GM12878 (cell line): Measurements from ENCODE around the gene COL1A1. TPM values are rescaled to one million over a fixed set of nuclear protein-coding genes. Genes with fewer than 3 reads are reported as not detected.

Source experiments
- ATAC-seq: fragments of 200-7000 bp; cut with Tn5 transposase; 3 replicates; pipeline ENCODE4 v1.9.1; 2020; ENCODE audit warnings: mild to moderate bottlenecking, moderate library complexity
- BruUV-seq: library from RNA; stranded (reverse); fragments of 400-500 nt; replicated peaks from 2 replicates; lab custom pipeline; 2021; lab: Mats Ljungman, UMichigan
- CTCF ChIA-PET: fragments of 300-600 bp; sonication (Branson Sonifier 250); formaldehyde crosslinking; extraction: SDS; loops from one replicate; lab custom pipeline; 2021; ENCODE audit warnings: inconsistent platforms; lab: Yijun Ruan, JAX
- POLR2A ChIA-PET: fragments of 350-600 bp; formaldehyde crosslinking; extraction: SDS; loops from one replicate; lab custom pipeline; 2021; ENCODE audit warnings: inconsistent platforms; lab: Charles Lee
- RAD21 ChIA-PET: fragments of 300-600 bp; sonication (Branson Sonifier 250); formaldehyde crosslinking; loops from one replicate; lab custom pipeline; 2023; ENCODE audit warnings: antibody characterized with exemption; ENCODE audit not compliant: unreplicated experiment; lab: Charles Lee
- SMC1A ChIA-PET: fragments of 300-600 bp; sonication (Branson Sonifier 250); formaldehyde crosslinking; loops from one replicate; lab custom pipeline; 2023; ENCODE audit not compliant: unreplicated experiment, uncharacterized antibody; lab: Charles Lee
- DNase-seq: peaks from one replicate; pipeline ENCODE4 v3.0.0-alpha.2; 2011; ENCODE audit warnings: low read depth, low spot score
- FAIRE-seq: peaks from 3 replicates; lab custom pipeline; 2011; peaks lifted over from hg19 to GRCh38; lab: Jason Lieb, UNC
- H2AFZ ChIP-seq: 2 replicates; pipeline ENCODE4 v1.6.0; 2011; ENCODE audit warnings: low read depth, low read length, control low read depth; ENCODE audit not compliant: control insufficient read depth
- H3K27ac ChIP-seq: 2 replicates; pipeline ENCODE4 v1.5.1; 2011; ENCODE audit warnings: control low read depth; ENCODE audit not compliant: control insufficient read depth, insufficient read depth
- H3K27me3 ChIP-seq, 2 experiments: replicated peaks in 1 of 2; 2 replicates each; pipeline versions ENCODE4 v1.6.0 to v1.6.1; 2011; ENCODE audit warnings: low read length in 1 of 2; ENCODE audit not compliant: control insufficient read depth in 2 of 2, insufficient read depth in 2 of 2
- H3K36me3 ChIP-seq, 2 experiments: 2 replicates each; pipeline ENCODE4 v1.5.1; 2011; ENCODE audit warnings: low read length in 1 of 2; ENCODE audit not compliant: control insufficient read depth in 2 of 2, insufficient read depth in 2 of 2
- H3K4me1 ChIP-seq: 2 replicates; pipeline ENCODE4 v1.6.1; 2011; ENCODE audit warnings: mild to moderate bottlenecking, low read length, moderate library complexity, mixed read lengths; ENCODE audit not compliant: control insufficient read depth, insufficient read depth
- H3K4me2 ChIP-seq: 2 replicates; pipeline ENCODE4 v1.6.0; 2011; ENCODE audit warnings: control low read depth; ENCODE audit not compliant: control insufficient read depth, insufficient read depth
- H3K4me3 ChIP-seq: fragments of 200-600 bp; sonication (generic); 2 replicates; pipeline ENCODE4 v1.5.1; 2016
- H3K79me2 ChIP-seq: 2 replicates; pipeline ENCODE4 v1.6.0; 2011; ENCODE audit warnings: low read length; ENCODE audit not compliant: control insufficient read depth, insufficient read depth
- H3K9ac ChIP-seq: 2 replicates; pipeline ENCODE4 v1.8.0; 2011; ENCODE audit warnings: low read length, control low read depth, mixed read lengths; ENCODE audit not compliant: control insufficient read depth, insufficient read depth
- H3K9me3 ChIP-seq: replicated peaks from 3 replicates; pipeline ENCODE4 v1.5.1; 2011; ENCODE audit warnings: mild to moderate bottlenecking, low read length; ENCODE audit not compliant: control insufficient read depth, insufficient read depth
- H4K20me1 ChIP-seq: 2 replicates; pipeline ENCODE4 v1.6.0; 2011; ENCODE audit not compliant: control insufficient read depth, insufficient read depth
- BCL11A ChIP-seq: IDR thresholded peaks from 2 replicates; pipeline ENCODE4 v1.6.1; 2011; ENCODE audit warnings: low read depth, low read length
- HDAC6 ChIP-seq: fragments of 200-600 bp; sonication (generic); IDR thresholded peaks from one replicate; pipeline ENCODE4 v1.8.0; 2017; ENCODE audit warnings: antibody characterized with exemption; ENCODE audit not compliant: unreplicated experiment
- MEF2B ChIP-seq: fragments of 450-650 bp; IDR thresholded peaks from 2 replicates; pipeline ENCODE4 v1.6.1; 2018; ENCODE audit warnings: mild to moderate bottlenecking, moderate library complexity; ENCODE audit not compliant: partially characterized antibody, poor library complexity, severe bottlenecking
- MYC ChIP-seq: IDR thresholded peaks from 2 replicates; pipeline ENCODE4 v1.6.1; 2011; ENCODE audit warnings: mild to moderate bottlenecking, low read length, moderate library complexity, inconsistent platforms; ENCODE audit not compliant: insufficient read depth, insufficient replicate concordance, insufficient read length, severe bottlenecking
- NR2C1 ChIP-seq: fragments of 450-650 bp; IDR thresholded peaks from 2 replicates; pipeline ENCODE4 v1.6.1; 2017; ENCODE audit warnings: antibody characterized with exemption, mild to moderate bottlenecking, moderate library complexity
- NRF1 ChIP-seq: conservative IDR thresholded peaks from 2 replicates; pipeline ENCODE4 v1.6.1; 2011; ENCODE audit warnings: mild to moderate bottlenecking, low read depth, low read length, improper control_type of control experiment
- PML ChIP-seq: IDR thresholded peaks from 2 replicates; pipeline ENCODE4 v1.6.1; 2012; ENCODE audit warnings: low read length, inconsistent platforms
- POLR2A ChIP-seq: IDR thresholded peaks from 2 replicates; pipeline ENCODE4 v1.6.1; 2011; ENCODE audit warnings: low read depth, mild to moderate bottlenecking, low read length
- RB1 ChIP-seq: fragments of 450-650 bp; formaldehyde crosslinking; IDR thresholded peaks from 2 replicates; pipeline ENCODE4 v1.6.1; 2017; ENCODE audit warnings: mild to moderate bottlenecking, borderline replicate concordance
- SMC3 ChIP-seq: IDR thresholded peaks from 2 replicates; pipeline ENCODE4 v1.6.1; 2011; ENCODE audit warnings: low read length, improper control_type of control experiment, borderline replicate concordance
- SPI1 ChIP-seq: IDR thresholded peaks from 2 replicates; pipeline ENCODE4 v1.6.1; 2011; ENCODE audit warnings: low read depth, mild to moderate bottlenecking, low read length, moderate library complexity, borderline replicate concordance; ENCODE audit not compliant: insufficient read depth
- TARDBP ChIP-seq: IDR thresholded peaks from 2 replicates; pipeline ENCODE4 v1.6.1; 2016; ENCODE audit warnings: borderline replicate concordance
- ZBED1 ChIP-seq: IDR thresholded peaks from 2 replicates; pipeline ENCODE4 v1.6.1; 2016; ENCODE audit warnings: borderline replicate concordance
- ZNF384 ChIP-seq: IDR thresholded peaks from 2 replicates; pipeline ENCODE4 v1.6.1; 2012; ENCODE audit warnings: low read depth, mild to moderate bottlenecking, low read length, improper control_type of control experiment, borderline replicate concordance
- WGBS: methylation state at CpG from one replicate; pipeline ENCODE4 v1.1.6; 2016; ENCODE audit warnings: low lambda C conversion rate; ENCODE audit not compliant: insufficient replicate concordance, insufficient coverage; ENCODE audit errors: missing lambda C conversion rate; 5-methylcytosine and 5-hydroxymethylcytosine counted together
- in situ Hi-C: fragments of 300-500 bp; cut with MboI; formaldehyde crosslinking; loops from 9 replicates; pipeline ENCODE4 v1.14.3; 2018; ENCODE audit warnings: mixed read lengths
- intact Hi-C: fragments of 100-400 bp; cut with micrococcal nuclease; formaldehyde crosslinking; loops from one replicate; pipeline ENCODE4 v1.14.2; 2022; ENCODE audit not compliant: unreplicated experiment
- polyA plus RNA-seq, 11 experiments: library from polyadenylated mRNA; depleted of rRNA in 4 of 11; unstranded in 6 of 11; stranded (reverse) in 5 of 11; fragments of >200 nt; fragmentation: Nextera tagmentation in 4 of 11; fragmentation: Illumina TruSeq in 1 of 11; extraction: Ambion mirVana in 4 of 11; extraction: Trizol in 1 of 11; gene quantifications; 1 replicate in 1 of 11; 2 replicates in 10 of 11; pipeline versions ENCODE4 v1.2.1 to v1.2.3, GENCODE V29; 2011 to 2016; ENCODE audit warnings: inconsistent platforms in 2 of 11, missing spikeins in 2 of 11, low read depth in 1 of 11
- total RNA-seq, 4 experiments: library from RNA; depleted of rRNA in 3 of 4; stranded (reverse); fragments of >200 nt in 3 of 4; fragmentation: Illumina TruSeq in 1 of 4; extraction: Trizol in 1 of 4; gene quantifications; 2 replicates each; pipeline versions ENCODE4 v1.2.1 to v1.2.3, GENCODE V29; 2013 to 2021
- TF ChIP-seq, protein P1 (sequence below): fragments of 450-650 bp; IDR thresholded peaks from 2 replicates; pipeline ENCODE4 v1.6.1; 2017; ENCODE audit warnings: mild to moderate bottlenecking, moderate library complexity
- TF ChIP-seq, protein P2 (sequence below): fragments of 450-650 bp; formaldehyde crosslinking; IDR thresholded peaks from 2 replicates; pipeline ENCODE4 v1.5.0; 2022; ENCODE audit warnings: mild to moderate bottlenecking, missing genetic modification characterization
- TF ChIP-seq, protein P3 (sequence below): fragments of 450-650 bp; IDR thresholded peaks from 2 replicates; pipeline ENCODE4 v1.6.1; 2017; ENCODE audit warnings: borderline replicate concordance

The COL1A1 gene
- total and polyA plus RNA-seq, 10 of the 15 experiments (the other 5 are each of a cell fraction or from before 2014, with no cell fraction given) = 0.18 to 7.7 (median 2.3) TPM

DNA sequence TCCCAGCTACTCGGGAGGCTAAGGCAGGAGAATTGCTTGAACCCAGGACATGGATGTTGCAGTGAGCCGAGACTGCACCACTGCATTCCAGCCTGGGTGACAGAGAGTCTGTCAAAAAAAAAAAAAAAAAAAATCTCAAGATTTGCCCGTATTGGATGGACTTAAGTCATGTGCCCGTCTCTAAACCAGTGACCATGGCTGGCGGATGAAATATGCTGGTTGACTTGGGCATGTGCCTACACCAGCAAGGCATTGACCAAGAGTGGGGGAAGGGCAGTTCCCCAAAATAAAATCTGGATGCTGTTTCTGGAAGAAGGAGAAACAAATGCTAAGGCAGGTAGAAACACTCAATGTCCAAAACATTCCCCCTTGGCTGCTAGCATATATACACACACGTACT lies 21.5 kb upstream of the COL1A1 start:
- RAD21 ChIA-PET = no interaction called here
- ATAC-seq (no peak), DNase-seq (no peak), FAIRE-seq (no peak)
- Histone ChIP-seq H3K27ac (no peak overlapping the region), H3K9me3 (no peaks in the 10 kb centered on the region; the same call in 1 of the 3 replicates), H3K9ac (no peak overlapping the region), H3K79me2 (no peaks in the 10 kb centered on the region), H2AFZ (no peak overlapping the region), H3K4me2 (no peak overlapping the region), H4K20me1 (no peaks in the 10 kb centered on the region), H3K36me3 (no peaks in the 10 kb centered on the region), H3K27me3 (no peaks in the 10 kb centered on the region), H3K4me1 (peaks cover 11% of the 10 kb centered on the region), H3K4me3 (no peak overlapping the region)
- SMC1A ChIA-PET = interaction anchor here (2.3 kb wide), 1 partner anchor 10 kb away, joined by 5 read pairs; no protein-coding TSS in a partner anchor
- no TSS peak for BruUV-seq
- CTCF ChIA-PET = interaction anchor here (1.4 to 2.1 kb wide), 2 partner anchors 10 to 101 kb away, joined by 5 to 9 read pairs; no protein-coding TSS in a partner anchor
- POLR2A ChIA-PET = interaction anchor here (0.5 to 0.6 kb wide), 2 partner anchors 1024 to 1045 kb away, joined by 3 read pairs; no protein-coding TSS in a partner anchor
- WGBS = 58% methylated on average over 6 of the region's 6 CpGs
- in situ Hi-C loops = no loop called here
- intact Hi-C loops = no loop called here
- TF ChIP-seq MYC (no peak), RB1 (no peak), POLR2A (no peak), NRF1 (no peak), PML (no peak), MEF2B (no peak), ZBED1 (no peak), TARDBP (no peak), BCL11A (no peak), NR2C1 (no peak), HDAC6 (no peak), ZNF384 (no peak), SPI1 (no peak), SMC3 (no peak)
- TF ChIP-seq, protein P1, sequence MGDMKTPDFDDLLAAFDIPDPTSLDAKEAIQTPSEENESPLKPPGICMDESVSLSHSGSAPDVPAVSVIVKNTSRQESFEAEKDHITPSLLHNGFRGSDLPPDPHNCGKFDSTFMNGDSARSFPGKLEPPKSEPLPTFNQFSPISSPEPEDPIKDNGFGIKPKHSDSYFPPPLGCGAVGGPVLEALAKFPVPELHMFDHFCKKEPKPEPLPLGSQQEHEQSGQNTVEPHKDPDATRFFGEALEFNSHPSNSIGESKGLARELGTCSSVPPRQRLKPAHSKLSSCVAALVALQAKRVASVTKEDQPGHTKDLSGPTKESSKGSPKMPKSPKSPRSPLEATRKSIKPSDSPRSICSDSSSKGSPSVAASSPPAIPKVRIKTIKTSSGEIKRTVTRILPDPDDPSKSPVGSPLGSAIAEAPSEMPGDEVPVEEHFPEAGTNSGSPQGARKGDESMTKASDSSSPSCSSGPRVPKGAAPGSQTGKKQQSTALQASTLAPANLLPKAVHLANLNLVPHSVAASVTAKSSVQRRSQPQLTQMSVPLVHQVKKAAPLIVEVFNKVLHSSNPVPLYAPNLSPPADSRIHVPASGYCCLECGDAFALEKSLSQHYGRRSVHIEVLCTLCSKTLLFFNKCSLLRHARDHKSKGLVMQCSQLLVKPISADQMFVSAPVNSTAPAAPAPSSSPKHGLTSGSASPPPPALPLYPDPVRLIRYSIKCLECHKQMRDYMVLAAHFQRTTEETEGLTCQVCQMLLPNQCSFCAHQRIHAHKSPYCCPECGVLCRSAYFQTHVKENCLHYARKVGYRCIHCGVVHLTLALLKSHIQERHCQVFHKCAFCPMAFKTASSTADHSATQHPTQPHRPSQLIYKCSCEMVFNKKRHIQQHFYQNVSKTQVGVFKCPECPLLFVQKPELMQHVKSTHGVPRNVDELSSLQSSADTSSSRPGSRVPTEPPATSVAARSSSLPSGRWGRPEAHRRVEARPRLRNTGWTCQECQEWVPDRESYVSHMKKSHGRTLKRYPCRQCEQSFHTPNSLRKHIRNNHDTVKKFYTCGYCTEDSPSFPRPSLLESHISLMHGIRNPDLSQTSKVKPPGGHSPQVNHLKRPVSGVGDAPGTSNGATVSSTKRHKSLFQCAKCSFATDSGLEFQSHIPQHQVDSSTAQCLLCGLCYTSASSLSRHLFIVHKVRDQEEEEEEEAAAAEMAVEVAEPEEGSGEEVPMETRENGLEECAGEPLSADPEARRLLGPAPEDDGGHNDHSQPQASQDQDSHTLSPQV = no peak
- TF ChIP-seq, protein P2, sequence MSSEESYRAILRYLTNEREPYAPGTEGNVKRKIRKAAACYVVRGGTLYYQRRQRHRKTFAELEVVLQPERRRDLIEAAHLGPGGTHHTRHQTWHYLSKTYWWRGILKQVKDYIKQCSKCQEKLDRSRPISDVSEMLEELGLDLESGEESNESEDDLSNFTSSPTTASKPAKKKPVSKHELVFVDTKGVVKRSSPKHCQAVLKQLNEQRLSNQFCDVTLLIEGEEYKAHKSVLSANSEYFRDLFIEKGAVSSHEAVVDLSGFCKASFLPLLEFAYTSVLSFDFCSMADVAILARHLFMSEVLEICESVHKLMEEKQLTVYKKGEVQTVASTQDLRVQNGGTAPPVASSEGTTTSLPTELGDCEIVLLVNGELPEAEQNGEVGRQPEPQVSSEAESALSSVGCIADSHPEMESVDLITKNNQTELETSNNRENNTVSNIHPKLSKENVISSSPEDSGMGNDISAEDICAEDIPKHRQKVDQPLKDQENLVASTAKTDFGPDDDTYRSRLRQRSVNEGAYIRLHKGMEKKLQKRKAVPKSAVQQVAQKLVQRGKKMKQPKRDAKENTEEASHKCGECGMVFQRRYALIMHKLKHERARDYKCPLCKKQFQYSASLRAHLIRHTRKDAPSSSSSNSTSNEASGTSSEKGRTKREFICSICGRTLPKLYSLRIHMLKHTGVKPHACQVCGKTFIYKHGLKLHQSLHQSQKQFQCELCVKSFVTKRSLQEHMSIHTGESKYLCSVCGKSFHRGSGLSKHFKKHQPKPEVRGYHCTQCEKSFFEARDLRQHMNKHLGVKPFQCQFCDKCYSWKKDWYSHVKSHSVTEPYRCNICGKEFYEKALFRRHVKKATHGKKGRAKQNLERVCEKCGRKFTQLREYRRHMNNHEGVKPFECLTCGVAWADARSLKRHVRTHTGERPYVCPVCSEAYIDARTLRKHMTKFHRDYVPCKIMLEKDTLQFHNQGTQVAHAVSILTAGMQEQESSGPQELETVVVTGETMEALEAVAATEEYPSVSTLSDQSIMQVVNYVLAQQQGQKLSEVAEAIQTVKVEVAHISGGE = no peak
- TF ChIP-seq, protein P3, sequence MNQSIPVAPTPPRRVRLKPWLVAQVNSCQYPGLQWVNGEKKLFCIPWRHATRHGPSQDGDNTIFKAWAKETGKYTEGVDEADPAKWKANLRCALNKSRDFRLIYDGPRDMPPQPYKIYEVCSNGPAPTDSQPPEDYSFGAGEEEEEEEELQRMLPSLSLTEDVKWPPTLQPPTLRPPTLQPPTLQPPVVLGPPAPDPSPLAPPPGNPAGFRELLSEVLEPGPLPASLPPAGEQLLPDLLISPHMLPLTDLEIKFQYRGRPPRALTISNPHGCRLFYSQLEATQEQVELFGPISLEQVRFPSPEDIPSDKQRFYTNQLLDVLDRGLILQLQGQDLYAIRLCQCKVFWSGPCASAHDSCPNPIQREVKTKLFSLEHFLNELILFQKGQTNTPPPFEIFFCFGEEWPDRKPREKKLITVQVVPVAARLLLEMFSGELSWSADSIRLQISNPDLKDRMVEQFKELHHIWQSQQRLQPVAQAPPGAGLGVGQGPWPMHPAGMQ = no peak
